Measurements from ENCODE around the gene NPHP3.
"Not testable (repeated sequence)": the region's sequence is repeated elsewhere in the genome, so short reads cannot be mapped to it uniquely, and the experiment has no call there.

Gene NPHP3

GRCh38 chr3:132641427-132641826, 80.8 kb downstream of the NPHP3 start:
- not testable (repeated sequence) for DNase-seq

GRCh38 chr3:132638706-132639105, 83.5 kb downstream of the NPHP3 start:
- no peak for DNase-seq

GRCh38 chr3:132637590-132637989, 84.6 kb downstream of the NPHP3 start:
- DNase-seq, result no peak

- no peak for DNase-seq
Observed at GRCh38 chr3:132635052-132635451, 87.2 kb downstream of the NPHP3 start.

All from CD4-positive, alpha-beta T cell treated with Interleukin-15 for 1 hour (primary cell).